ENCODE data around the gene GRIA3. TPM values are rescaled to one million over a fixed set of nuclear protein-coding genes. Genes with fewer than 3 reads are reported as not detected.
A peak's percentile ranks its signal among the peaks of the same experiment; 100 is the strongest.
"Not testable (repeated sequence)": the region's sequence is repeated elsewhere in the genome, so short reads cannot be mapped to it uniquely, and the experiment has no call there.

Gene GRIA3
- total RNA-seq, 2 donors from 2014 or later, result 0.50 to 0.67 TPM

- intact Hi-C loops (cut with DNase I, micrococcal nuclease), result no loop called here
- DNase-seq (no peak), ATAC-seq (no peak)
Observed at GRCh38 chrX:123256378-123256777, 72.3 kb downstream of the GRIA3 start.

GRCh38 chrX:123260920-123261418, 76.9 kb downstream of the GRIA3 start:
- ATAC-seq (no peak), DNase-seq (no peak)
- intact Hi-C loops (cut with DNase I, micrococcal nuclease), result no loop called here

- DNase-seq, result no peak
Observed at GRCh38 chrX:123263270-123263669, 79.2 kb downstream of the GRIA3 start.

GRCh38 chrX:123263747-123264146, 79.7 kb downstream of the GRIA3 start:
- intact Hi-C loops (cut with DNase I, micrococcal nuclease), result no loop called here
- no peak for DNase-seq
- no peak for ATAC-seq

More at GRCh38 chrX:123263270-123263669, 79.2 kb downstream of the GRIA3 start:
- intact Hi-C loops (cut with DNase I, micrococcal nuclease), result no loop called here
- ATAC-seq, result no peak

GRCh38 chrX:123267220-123267619, 83.1 kb downstream of the GRIA3 start:
- no peak for DNase-seq
- intact Hi-C loops (cut with DNase I, micrococcal nuclease), result no loop called here
- ATAC-seq, result no peak

GRCh38 chrX:123271902-123272301, 87.8 kb downstream of the GRIA3 start:
- DNase-seq (no peak), ATAC-seq (no peak)
- intact Hi-C loops (cut with DNase I, micrococcal nuclease), result no loop called here

GRCh38 chrX:123272630-123273029, 88.6 kb downstream of the GRIA3 start:
- ATAC-seq (no peak), DNase-seq (no peak)
- intact Hi-C loops (cut with DNase I, micrococcal nuclease), result no loop called here

GRCh38 chrX:123274796-123275195, 90.7 kb downstream of the GRIA3 start:
- no peak for ATAC-seq
- DNase-seq, result no peak
- intact Hi-C loops (cut with DNase I, micrococcal nuclease), result no loop called here

- intact Hi-C loops (cut with DNase I, micrococcal nuclease), result no loop called here
- ATAC-seq (no peak), DNase-seq (no peak)
Observed at GRCh38 chrX:123277347-123277746, 93.3 kb downstream of the GRIA3 start.

- no peak for ATAC-seq
- intact Hi-C loops (cut with DNase I, micrococcal nuclease), result no loop called here
Observed at GRCh38 chrX:123277821-123278220, 93.7 kb downstream of the GRIA3 start.

GRCh38 chrX:123282241-123282640, 98.2 kb downstream of the GRIA3 start:
- intact Hi-C loops (cut with DNase I, micrococcal nuclease), result no loop called here
- ATAC-seq, result no peak

More at GRCh38 chrX:123277821-123278220, 93.7 kb downstream of the GRIA3 start:
- DNase-seq, result no peak

GRCh38 chrX:123283407-123283806, 99.3 kb downstream of the GRIA3 start:
- ATAC-seq; intact Hi-C loops (cut with DNase I, micrococcal nuclease); DNase-seq: not testable (repeated sequence)

More at GRCh38 chrX:123282241-123282640, 98.2 kb downstream of the GRIA3 start:
- DNase-seq, result no peak

- intact Hi-C loops (cut with DNase I, micrococcal nuclease), result no loop called here
- peak; percentile 54 for ATAC-seq
- no peak for DNase-seq
Observed at GRCh38 chrX:123291623-123292022, 107.5 kb downstream of the GRIA3 start.

GRCh38 chrX:123298026-123298425, 113.9 kb downstream of the GRIA3 start:
- DNase-seq (no peak), ATAC-seq (no peak)
- intact Hi-C loops (cut with DNase I, micrococcal nuclease), result no loop called here

- intact Hi-C loops (cut with DNase I, micrococcal nuclease), result no loop called here
- DNase-seq, result no peak
- ATAC-seq, result no peak
Observed at GRCh38 chrX:123303429-123303828, 119.4 kb downstream of the GRIA3 start.

- no peak for DNase-seq
- intact Hi-C loops (cut with DNase I, micrococcal nuclease), result no loop called here
- no peak for ATAC-seq
Observed at GRCh38 chrX:123308658-123309057, 124.6 kb downstream of the GRIA3 start.

- ATAC-seq (no peak), DNase-seq (no peak)
- intact Hi-C loops (cut with DNase I, micrococcal nuclease), result no loop called here
Observed at GRCh38 chrX:123310112-123310511, 126.0 kb downstream of the GRIA3 start.

GRCh38 chrX:123311486-123311885, 127.4 kb downstream of the GRIA3 start:
- no peak for DNase-seq
- intact Hi-C loops (cut with DNase I, micrococcal nuclease), result no loop called here
- no peak for ATAC-seq

- ATAC-seq (no peak), DNase-seq (no peak)
- intact Hi-C loops (cut with DNase I, micrococcal nuclease), result no loop called here
Observed at GRCh38 chrX:123313486-123313885, 129.4 kb downstream of the GRIA3 start.

GRCh38 chrX:123320622-123321021, 136.5 kb downstream of the GRIA3 start:
- ATAC-seq (no peak), DNase-seq (no peak)
- intact Hi-C loops (cut with DNase I, micrococcal nuclease), result no loop called here

- intact Hi-C loops (cut with DNase I, micrococcal nuclease), result no loop called here
- ATAC-seq (no peak), DNase-seq (no peak)
Observed at GRCh38 chrX:123322536-123322935, 138.5 kb downstream of the GRIA3 start.
